CD4-positive, alpha-beta T cell treated with Interleukin-4 for 1 hour (primary cell): ENCODE measurements around the gene ATRN.
"Not testable (repeated sequence)": the region's sequence is repeated elsewhere in the genome, so short reads cannot be mapped to it uniquely, and the experiment has no call there.

Source experiments
- DNase-seq, 2 donors: peaks; one replicate each; pipeline ENCODE4 v3.0.0-alpha.2; 2020 to 2022

The ATRN gene

GRCh38 chr20:3471397-3472021 is 691 bp downstream of the ATRN start:
- DNase-seq: no peak

GRCh38 chr20:3472105-3472504 is 1.3 kb downstream of the ATRN start:
- DNase-seq: no peak

DNA sequence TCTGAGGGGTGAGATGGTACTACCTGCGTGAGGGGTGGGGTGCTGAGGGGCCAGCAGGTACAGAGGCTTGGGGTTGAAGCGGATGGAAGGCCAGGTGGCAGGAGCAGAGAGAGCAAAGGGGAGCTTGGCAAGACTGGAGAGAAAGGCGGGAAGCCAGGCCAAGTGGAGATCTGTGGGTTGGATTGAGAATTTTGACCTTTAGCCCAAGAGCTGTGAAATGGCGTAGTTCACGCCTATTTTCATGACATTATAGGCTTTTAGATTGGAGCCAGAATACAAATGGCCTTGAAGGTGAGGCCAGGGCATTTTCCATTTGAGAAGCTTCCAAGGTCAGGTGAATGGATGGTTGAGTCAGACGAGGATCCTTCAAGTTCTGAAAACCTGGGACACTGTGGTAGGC is 2.5 kb downstream of the ATRN start:
- DNase-seq: no peak

GRCh38 chr20:3473944-3474343 is 3.1 kb downstream of the ATRN start:
- DNase-seq: no peak

- not testable (repeated sequence) for DNase-seq
These were observed 6.4 kb downstream of the ATRN start for GRCh38 chr20:3477003-3477860.

DNA sequence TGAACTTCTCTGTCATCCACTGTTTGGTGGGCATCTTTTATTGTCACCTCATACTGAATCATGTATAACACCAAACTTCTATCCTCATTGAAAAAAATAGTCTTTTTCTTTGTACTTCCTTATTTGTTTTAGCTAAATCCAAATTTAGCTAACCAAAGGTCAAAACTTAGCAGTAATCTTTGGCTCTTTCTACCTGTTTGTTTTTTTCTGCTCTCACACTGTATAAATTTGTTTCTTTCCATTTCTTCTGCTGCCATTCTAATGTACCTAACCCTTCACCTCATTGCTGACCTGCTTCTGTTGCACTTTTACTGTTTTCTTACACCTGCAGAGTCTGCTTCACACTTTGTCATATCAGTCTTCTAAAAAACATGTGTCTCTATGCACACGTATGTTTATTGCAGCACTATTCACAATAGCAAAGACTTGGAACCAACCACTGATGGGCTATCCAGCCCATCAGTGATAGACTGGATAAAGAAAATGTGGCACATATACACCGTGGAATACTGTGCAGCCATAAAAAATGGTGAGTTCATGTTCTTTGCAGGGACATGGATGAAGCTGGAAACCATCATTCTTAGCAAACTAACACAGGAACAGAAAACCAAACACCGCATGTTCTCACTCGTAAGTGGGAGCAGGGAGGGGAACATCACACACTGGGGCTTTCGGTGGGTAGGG is 7.2 kb downstream of the ATRN start:
- DNase-seq: no peak

DNA sequence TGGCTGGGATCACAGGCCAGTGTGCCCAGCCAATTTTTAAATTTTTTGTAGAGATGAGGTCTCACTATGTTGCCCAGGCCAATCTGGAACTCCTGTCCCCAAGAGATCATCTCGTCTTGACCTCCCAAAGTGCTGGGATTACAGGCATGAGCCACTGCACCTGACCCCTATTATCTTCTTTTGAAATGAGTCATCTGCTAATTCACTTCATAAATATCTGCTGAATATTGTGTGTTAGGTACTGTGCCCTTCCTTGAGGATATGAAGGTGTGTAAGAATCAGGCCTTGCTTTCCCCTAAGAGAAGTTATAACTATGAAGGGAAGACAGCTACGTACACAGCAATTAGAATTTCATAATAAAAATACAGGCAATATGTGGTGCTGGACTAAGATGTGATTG is 8.2 kb downstream of the ATRN start:
- no peak for DNase-seq

- DNase-seq: no peak
These were observed 9.2 kb downstream of the ATRN start for GRCh38 chr20:3479759-3480615.

- DNase-seq: no peak
These were observed 12.5 kb downstream of the ATRN start for GRCh38 chr20:3483309-3483708.

GRCh38 chr20:3483784-3484183 is 13.0 kb downstream of the ATRN start:
- DNase-seq: no peak

GRCh38 chr20:3485913-3486312 is 15.1 kb downstream of the ATRN start:
- no peak for DNase-seq

DNA sequence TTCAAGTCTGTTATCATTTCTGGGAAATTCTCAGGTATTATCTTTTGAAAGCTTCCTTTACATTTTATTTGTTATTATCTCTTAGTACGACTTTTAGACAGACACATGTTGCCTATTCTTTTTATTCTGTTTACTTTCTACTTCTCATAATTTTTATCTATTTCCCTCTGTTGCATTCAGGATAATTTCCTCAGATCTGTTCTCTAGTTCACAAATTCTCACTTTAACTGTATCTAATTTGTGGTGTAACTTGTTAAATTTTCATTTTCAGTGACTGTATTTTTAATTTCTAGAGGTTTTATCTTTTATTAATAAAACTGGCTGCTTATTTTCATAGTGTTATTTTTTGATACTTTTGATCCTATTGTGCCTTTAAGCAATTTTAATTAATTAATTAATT is 16.0 kb downstream of the ATRN start:
- DNase-seq: no peak

- no peak for DNase-seq
These were observed 21.9 kb downstream of the ATRN start for GRCh38 chr20:3492669-3493068.

- no peak for DNase-seq
These were observed 23.4 kb downstream of the ATRN start for GRCh38 chr20:3494218-3494617.

- no peak for DNase-seq
These were observed 32.1 kb downstream of the ATRN start for GRCh38 chr20:3502878-3503277.

- DNase-seq: no peak
These were observed 34.3 kb downstream of the ATRN start for GRCh38 chr20:3505148-3505547.

- no peak for DNase-seq
These were observed 38.2 kb downstream of the ATRN start for GRCh38 chr20:3509064-3509463.

DNA sequence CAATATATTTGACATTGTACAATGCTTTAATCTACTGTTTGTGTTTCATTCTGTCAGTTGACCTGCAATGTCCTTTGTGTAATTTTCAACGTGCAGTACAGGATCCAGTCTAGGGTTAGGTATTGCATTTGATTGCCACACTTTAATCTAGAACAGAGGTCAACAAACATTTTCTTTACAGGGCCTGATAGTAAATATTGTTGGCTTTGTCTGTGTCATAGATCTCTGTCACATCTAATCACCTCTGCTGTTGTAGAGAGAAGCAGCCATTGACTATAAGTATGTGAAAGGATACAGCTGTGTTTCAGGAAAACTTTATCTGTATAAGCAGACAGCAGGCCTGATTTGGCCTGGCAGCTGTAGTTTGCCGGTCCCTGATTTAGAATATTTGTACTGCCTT is 39.3 kb downstream of the ATRN start:
- no peak for DNase-seq

DNA sequence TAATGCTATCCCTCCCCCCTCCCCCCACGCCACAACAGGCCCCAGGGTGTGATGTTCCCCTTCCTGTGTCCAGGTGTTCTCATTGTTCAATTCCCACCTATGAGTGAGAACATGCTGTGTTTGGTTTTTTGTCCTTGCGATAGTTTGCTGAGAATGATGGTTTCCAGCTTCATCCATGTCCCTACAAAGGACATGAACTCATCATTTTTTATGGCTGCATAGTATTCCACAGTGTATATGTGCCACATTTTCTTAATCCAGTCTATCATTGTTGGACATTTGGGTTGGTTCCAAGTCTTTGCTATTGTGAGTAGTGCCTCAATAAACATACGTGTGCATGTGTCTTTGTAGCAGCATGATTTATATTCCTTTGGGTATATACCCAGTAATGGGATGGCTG is 41.4 kb downstream of the ATRN start:
- DNase-seq: not testable (repeated sequence)

GRCh38 chr20:3514012-3514642 is 43.3 kb downstream of the ATRN start:
- DNase-seq: no peak

DNA sequence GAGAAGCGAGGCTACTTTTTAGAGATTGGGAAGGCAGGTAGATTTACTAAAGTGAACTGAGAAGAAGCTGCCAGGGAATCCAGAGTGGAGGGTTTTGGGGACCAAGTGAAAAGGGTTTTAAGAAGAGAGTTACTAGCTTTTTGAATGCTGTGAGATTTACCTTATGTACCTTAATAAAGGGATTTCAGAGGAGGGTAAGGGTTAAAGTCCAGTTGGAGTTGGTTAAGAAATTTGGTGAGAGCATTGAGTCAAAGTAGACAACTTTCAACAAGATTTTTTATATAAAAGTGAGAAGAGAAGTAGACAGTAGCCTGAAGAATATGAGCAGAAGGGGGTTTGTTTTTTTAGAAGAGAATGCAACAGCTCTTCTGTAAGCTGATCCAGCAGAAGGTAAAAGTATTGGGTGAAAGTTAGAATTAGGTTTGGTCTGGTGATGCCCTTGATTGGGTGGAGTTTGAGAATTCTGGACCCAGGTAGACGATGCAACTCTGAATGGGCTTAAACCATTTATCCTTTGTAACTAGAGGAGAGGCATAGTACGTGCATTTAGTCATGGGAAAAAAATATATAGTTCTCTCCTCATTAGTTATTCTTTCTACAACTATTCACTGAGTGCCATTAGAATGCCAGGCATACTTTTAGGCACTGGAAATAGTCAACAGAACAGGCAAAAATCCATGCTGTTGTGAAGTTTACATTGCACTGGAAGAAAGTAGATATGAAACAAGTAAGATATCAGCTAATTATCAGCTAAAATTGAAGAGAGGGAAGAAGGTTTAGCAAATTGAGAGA is 44.8 kb downstream of the ATRN start:
- DNase-seq: no peak
